HepG2 (cell line): ENCODE results near the gene CADM2.

Experiments
- CTCF ChIP-seq: sonication (generic); formaldehyde crosslinking; IDR thresholded peaks from 2 replicates; pipeline ENCODE4 v1.5.0; 2020; ENCODE audit warnings: mild to moderate bottlenecking, missing genetic modification reagents, moderate library complexity
- ZFP62 ChIP-seq: sonication (generic); formaldehyde crosslinking; IDR thresholded peaks from 2 replicates; pipeline ENCODE4 v1.4.0; 2020; ENCODE audit warnings: missing genetic modification reagents
- ZUFSP ChIP-seq: sonication (generic); formaldehyde crosslinking; IDR thresholded peaks from 2 replicates; pipeline ENCODE4 v1.9.0; 2021; ENCODE audit warnings: missing genetic modification reagents, mild to moderate bottlenecking, borderline replicate concordance

GRCh38 chr3:85535517-85535916 lies 576.7 kb downstream of the CADM2 start:
- TF ChIP-seq ZUFSP (CRISPR knock-in tag) (no peak), CTCF (CRISPR knock-in tag) (no peak), ZFP62 (CRISPR knock-in tag) (no peak)
